ENCODE results near the gene KAT2A.
A peak's percentile ranks its signal among the peaks of the same experiment; 100 is the strongest.

KAT2A gene

DNA sequence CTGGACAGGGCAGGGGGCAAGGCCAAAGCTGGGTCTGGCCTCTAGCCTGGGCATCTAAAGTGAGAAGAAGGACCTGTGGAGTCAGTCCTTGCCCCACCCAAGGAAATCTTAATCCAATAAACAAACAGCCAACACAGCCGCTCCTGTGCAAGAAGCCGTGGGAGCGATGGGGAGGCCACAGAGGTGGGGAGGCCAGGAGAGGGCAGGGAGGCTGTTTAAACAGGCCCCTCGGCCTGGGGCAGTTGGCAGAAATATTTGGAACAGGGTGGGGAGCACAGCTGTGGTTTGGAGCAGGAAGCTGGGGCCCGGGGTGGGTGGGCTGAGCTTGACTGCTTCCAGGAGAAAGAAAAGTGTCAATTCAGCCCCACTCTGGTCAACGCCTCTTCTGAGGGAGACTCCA is 28.2 kb downstream of the KAT2A start:
- no peak for DNase-seq

DNA sequence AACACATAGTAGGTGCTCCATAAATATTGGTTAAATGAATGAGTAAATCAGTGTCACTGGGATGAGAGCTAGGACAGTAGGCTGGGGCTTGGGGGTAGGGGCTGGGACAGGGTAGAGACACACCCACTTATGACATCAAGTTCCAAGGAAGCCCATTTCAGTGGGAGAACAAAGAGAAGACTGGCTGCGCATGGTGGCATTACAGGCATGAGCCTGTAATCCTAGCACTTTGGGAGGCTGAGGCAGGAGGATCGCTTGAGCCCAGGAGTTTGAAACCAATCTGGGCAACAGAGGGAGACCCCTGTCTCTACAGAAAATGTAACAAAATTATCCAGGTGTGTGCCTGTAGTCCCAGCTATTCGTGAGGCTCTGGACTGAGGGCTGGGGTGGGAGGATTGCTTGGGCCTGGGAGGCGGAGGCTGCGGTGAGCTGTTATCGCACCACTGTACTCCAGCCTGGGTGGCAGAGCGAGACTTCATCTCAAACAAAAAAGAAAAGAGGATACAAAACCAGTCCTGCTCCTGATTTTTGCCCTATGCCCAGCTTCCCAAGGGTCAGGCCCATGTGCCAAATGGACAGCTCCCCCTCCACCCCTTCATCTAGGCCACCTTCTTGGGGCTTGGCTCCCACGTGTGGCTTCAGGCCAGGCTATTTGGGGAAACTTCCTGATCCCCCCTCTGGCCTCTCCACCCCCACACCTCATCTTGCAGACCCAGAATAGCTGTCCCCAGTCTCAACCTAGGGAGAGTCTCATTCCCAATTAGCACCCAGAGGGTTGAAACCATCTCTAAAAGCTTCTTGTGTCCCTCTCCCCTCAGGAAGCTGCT is 30.0 kb downstream of the KAT2A start:
- no peak for DNase-seq

DNA sequence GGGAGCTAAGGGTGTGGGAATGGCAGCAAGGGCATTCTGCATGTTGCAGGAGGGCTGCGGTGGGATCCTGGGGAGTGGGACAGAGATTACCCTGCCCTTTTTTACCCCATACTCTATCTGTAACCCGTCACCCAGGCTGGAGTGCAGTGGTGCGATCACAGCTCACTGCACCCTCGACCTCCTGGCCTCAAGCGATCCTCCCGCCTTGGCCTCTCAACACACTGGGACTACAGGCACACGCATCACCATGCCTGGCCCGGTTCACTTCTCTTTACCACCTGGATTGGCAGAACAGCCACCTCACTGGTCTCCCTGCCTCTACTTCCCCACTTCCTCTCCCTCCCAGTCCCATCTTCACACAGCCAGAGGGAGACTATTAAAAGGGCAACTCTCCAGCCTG is 32.4 kb downstream of the KAT2A start:
- no peak for DNase-seq

DNA sequence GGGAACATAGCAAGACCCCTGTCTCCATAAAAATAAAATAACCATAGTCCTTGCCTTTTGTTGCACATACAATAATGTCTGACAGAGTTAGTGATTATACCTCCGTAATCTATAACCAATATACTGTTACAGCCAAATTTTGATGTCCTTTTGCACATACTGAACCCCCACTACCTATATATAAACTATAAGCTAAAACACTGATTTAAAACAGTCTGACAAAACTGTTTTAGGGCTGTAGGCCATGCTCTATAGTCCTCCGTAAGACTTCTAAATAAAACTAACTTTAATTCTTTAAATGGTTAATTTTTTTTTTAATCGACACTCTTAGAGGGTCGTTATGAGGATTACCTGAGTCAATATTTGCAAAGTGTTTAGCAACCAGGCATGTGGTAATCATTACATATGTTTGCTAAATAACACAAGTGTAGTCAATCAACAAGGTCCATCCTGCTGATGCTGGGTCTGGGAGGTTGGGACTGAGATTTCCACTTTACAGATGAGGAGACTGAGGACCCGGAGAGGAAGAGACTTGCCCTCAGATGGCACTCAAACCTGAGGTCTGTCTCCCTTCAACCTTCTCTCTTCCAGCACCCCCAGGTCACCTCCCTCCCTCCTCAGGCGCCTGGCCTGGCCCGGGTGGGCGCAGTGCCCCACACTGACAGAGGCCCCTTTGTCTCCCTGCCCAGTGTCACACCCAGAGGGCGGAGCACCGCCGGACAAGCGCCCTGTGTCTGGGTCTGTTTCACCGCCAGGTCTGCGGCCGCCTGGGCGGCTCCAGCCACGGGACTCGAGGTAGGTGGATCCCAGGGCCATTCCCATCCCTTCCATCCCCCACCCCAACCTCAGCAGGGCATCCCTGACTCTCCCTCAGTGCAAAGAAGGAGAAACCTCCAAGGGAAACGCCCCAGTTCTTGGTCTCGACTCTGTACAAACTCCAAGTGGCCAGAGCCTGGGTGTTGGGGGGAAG is 33.1 kb downstream of the KAT2A start:
- no peak for DNase-seq

DNA sequence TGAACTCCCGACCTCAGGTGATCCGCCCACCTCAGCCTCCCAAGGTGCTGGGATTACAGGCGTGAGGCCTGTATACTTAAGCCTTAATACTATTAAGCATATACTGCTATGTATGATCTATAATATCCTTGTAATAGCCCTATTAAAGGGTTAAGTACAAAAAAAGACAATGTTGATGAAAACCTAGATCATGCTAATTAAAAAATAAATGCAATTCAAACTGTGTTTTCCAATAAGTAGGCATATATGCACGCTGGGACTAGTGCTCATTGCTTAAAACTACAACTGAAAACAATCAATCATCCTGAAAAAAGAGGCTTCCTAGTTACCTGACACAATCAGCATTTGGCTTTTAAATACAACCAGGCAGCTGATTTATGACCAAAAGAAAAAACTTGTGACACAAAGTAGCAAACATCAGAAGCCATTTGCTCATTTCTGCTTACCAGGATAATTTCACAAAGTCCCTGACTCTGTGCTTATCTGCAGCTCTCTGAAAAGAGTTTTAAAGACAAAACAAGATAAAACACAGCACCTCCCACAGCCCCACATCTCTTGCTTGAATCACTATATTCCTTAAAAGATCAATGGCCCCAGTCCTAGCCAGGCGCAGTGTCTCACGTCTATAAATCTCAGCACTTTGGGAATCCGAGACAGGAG is 34.0 kb downstream of the KAT2A start:
- no peak for DNase-seq

DNA sequence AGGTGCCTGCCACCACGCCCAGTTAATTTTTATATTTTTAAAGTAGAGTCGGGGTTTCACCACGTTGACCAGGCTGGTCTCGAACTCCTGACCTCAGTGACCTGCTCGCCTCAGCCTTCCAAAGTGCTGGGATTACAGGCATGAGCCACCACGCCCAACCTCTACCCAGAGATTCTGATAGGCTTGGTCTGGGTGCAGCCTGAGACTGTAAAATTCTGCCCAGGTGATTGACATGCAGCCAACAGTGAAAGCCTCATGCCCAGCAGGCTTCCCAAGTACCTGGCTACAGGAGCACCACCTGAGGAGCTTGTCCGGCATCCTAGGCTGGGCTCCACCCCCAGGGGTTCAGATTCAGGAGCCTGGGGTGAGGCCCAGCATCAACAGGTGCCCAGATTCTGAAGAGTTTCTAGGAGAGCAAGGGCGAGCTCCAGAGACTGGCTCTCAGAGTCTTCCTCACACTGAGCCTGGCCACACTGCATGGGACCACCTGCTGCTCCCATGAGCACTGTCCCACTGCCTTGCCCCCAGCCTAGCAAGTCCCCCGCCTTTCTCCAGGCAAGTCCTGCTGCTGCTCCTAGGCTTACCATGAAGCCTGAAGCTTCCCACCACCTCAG is 39.5 kb downstream of the KAT2A start:
- DNase-seq: no peak

DNA sequence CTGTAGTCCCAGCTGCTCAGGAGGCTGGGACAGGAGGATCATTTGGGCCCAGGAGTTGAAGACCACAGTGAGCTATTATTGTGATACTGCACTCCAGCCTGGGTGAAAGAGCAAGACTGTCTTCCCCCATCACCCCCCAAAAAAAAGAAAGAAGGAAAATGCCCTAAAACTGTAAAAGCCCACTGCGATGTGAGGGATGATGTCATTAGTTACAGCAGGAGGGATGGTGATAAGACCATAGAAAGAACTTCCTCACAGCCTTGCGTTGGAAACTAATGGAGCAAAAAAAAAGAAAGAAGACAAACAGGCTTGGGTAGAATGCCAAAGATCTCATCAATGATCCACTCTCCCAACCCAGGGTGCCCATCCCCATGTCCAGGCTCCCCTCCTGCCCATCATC is 41.6 kb downstream of the KAT2A start:
- DNase-seq: no peak

DNA sequence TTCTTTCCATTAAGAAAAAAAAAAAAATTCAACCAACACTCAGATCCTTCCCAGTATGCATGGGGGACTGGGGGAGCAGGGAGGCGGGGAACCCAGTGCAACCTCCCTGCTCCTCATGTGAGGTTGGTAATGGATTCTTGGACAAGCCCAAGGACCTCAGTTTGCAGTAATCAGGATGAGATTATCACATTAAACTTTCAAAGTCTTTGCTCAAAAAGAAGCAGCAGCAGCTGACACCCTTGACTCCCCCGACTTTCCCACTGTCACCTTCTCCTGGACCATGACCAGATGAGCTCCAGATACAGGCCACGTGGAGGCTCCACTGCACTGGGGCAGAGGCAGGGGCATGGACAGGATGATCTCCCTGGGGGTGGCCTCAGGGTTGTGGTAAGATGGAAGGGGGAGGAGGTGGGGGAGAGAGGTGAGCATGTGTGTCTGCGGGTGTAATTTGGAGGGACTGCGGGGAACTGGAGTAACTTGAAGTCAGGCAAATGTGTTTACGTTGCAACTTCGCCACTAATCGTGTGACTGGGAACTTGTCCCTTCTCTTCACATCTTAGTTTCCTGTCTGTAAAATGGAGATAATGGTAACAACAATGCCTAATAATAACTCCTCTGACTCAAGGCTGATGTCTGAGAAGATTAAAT is 42.6 kb downstream of the KAT2A start:
- no peak for DNase-seq

DNA sequence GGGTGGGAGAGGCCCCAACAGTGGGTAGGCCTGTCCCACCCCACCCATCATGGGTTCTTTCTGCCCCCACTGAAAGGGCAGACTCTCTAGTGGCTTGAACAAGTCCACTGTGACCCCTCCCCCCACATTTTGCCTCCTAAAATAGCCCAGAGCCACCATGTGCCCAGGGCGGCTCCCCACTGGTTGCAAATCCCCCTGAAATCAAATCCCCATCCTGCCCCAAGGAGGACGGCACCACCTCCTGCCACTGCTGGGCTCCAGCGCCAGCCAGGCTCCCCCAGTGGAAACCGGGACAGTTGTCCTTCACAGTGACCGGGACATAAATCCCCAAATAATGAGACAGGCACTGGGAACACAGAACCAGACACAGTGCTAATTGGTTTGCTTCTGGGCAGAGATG is 43.4 kb downstream of the KAT2A start:
- no peak for DNase-seq

DNA sequence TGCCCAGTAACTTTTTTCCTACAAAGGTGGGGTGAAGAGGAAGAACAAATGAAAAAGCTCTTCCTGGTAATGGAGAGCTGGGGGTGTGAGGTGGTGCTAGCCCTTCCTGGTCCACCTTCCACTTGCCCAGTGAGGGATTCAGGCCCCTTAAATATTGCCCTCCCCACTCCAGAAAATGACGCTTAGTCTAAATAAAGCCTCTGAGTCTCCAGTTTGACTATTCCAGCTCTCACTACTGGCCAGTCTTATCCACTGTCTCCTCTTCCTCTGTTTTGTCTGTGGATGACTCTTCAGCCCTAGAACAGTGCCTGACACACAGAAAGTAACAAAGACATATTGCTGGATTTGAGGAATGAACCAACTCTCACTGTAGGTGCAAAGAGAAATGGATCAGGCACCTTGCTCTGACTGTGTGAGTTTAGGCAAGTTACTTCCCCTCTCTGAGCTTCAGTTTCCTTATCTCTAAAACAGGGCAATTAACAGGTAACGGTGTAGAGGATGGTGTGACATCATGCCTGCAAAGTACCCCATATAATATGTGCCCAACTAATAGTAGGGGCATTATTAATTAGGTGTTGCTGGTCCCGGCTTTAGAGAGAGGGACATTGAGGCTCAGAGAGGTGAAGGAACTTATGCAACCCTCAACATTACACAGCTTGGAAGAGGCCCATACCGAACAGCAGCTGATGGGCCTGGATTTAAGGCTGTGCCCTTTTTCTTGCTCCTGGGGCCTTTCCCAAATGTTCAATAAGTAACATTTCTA is 44.2 kb downstream of the KAT2A start:
- DNase-seq: no peak

DNA sequence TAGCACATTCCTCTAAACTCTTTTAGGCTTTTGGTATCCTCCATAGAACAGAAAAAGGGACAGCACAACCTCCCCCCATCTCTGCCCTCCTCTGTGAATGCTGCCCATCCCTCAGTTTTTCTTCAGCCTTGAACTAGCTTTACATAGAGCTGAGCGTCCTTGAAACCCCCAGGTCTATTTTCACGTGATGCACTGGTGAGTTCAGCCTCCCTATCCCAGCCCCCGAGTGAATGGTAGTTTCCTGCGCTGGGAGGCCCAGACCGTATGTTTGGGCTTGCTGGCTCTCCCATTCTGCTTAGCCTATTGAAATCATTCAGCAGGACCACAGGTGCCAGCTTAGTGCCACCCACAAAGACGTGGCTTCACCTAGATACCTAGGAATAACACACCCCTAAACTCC is 45.4 kb downstream of the KAT2A start:
- no peak for DNase-seq

DNA sequence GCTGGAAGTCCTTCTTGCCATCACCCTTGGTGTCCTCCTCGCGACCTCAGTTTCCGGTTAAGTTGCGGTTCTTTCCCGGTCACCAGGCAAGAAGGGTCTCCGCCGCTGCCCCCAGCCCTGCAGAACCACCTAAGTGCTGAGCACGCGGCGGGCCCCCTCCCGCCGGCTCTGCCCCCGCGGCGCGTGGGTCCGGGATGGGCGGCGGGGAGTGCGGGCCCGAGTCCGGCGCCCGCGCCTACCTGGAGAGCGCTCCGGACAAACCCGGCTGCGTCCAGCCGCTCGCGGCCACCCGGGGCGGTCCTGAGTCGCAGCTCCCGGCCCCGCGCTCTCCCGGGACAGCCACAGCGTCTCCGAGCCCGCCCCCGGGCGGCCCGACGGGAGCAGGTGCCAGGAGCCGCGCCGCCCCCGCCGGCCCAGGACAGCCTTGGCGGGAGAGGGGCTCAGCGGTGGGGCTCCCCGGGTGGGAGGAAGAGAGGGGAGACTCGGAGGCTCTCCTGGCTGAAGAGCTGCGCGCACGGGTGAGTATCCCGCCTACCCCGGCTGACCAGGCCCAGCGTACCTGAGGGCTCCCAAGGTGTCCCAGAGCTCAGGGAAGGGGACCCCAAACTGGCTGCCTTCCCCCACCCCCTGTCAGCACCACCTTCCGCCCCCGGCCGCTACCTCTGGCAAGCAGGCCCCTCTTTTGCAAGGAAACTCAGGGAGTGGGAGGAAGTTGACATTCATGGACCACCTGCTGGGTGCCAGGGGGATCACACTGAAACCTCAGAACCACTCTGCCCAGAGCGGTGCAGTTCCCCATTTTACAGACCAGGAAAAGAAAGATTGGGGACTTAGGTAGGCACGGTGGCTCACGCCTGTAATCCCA is 48.6 kb downstream of the KAT2A start:
- DNase-seq: no peak

DNA sequence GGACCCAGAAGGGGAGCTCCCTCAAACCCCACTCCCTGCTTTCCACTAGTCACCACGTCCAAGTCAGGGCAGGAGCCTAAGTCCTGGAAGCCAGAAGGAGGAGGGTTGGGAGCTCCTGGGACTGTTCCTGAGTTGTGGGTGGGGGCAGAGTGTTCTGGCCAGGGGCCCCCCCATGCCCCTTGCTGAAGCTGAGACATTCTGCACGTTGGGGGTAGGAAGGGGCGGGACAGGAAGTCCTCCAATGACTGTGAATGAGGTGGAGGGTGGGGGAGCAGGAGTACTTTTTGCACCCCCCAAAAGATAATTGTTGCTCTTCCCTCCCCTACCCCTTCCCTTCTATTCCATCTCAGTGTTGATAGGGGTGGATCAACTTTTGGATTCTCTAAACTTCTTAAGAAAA is 49.4 kb downstream of the KAT2A start:
- DNase-seq: peak in 1 of 5 experiments; percentile 28

DNA sequence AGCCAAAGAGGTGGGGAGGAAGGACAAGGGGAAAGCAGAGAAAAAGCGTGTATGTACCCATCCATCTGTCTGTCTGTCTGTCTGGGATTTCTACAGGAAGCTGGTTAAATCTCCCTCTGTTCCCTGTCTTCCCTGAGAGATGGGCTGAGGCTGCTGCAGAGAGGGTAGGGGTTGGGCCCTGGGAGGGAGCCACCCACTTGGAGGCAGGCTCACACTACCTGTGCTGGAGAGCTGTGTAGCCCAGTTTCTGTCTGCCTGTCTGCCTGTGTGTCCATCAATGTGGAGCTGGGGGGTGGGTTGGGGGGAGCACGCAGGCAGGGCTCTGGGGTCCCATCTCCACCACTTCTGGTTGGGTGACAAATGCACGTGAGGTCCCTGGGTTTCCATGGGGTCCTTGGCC is 52.2 kb downstream of the KAT2A start:
- DNase-seq: no peak

DNA sequence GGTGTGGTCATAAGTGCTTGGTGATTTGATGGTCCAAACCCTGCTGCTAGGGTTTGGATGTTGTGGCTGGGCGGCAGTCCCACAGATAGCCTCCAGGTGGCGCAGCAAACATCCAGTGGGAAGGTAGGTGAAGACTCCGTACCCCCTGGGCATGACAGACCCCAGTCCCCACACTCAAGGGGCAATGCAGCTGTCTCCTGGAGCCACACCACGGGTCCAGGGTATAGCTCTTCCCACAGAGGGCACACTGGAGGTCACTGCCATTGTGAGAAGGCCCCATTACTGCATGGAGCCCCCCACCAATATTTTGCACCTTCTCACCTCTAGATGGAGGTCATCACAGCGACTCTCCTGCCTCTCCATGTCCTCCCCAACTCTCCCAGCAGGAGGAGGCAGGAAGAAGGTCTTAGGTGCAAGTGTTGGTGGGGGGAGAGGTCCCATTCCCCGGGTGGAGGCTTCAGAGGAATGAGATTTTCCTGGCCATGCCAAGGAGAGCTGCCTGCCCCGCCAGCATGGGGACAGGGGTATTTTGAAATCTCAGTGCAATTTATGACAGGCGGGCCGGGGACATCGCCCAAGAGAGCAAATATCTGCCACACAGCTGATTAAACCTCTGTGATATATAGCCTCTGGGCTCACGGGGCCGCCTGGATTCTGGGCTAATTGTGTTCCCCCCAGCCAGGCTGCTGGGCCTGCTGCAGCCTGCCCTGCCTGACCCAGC is 53.6 kb downstream of the KAT2A start:
- DNase-seq: peak; percentile 24 to 64 (median 57)

DNA sequence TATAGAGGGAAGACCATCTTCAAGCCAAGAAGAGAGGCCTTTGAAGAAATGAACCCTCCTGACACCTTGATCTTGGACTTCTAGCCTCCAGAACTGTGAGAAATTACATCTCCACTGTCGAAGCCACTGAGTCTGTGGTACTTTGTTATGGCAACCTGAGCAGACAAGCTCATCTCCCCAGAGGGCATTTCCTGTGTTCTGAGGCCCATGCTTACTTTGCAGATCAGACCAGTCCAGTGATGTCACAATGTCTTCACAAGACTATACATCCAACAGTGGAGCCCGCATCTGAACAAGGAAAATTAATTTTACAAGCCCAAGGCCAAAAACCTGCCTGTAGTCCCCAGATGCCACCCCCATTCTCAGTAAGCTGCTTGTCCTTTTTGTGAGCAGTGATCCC is 56.0 kb downstream of the KAT2A start:
- no peak for DNase-seq

All from T-helper 2 cell (primary cell).